ELR (cell line): ENCODE measurements around the gene GJB2.

Experiments used
- DNase-seq: peaks from one replicate; pipeline ENCODE4 v3.0.0-alpha.2; 2015; ENCODE audit warnings: low read depth

GJB2 gene

DNA sequence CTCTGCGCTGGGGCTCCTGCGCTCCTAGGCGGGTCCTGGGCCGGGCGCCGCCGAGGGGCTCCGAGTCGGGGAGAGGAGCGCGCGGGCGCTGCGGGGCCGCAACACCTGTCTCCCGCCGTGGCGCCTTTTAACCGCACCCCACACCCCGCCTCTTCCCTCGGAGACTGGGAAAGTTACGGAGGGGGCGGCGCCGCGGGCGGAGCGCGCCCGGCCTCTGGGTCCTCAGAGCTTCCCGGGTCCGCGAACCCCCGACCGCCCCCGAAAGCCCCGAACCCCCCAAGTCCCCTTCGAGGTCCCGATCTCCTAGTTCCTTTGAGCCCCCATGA lies at the start of gene GJB2:
GJB2 (minus strand) TSS at position 103 of the 326 bp plus-strand sequence. CDS start 3,357 bp downstream, outside the sequence.
- DNase-seq = peak; percentile 27

DNA sequence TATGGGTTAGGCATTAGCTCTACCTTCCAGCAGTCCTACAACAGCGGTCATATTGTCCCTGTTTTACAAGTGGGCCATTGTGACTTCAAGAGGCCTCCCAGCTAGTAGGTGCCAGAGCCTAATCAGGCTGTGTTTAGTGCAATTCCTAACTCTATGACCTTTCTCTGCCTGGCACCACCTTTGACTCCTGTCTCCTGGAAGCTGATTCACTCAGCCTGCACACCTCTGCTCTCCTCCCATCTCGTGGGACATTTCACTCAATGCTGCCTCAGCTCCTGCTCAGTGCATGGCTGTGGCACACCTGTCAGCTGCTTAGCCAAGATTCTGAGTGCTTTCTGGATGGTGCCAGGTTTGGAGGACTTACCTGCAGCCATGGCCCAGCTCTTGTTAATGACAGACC lies 48.9 kb upstream of the GJB2 start:
- no peak for DNase-seq

DNA sequence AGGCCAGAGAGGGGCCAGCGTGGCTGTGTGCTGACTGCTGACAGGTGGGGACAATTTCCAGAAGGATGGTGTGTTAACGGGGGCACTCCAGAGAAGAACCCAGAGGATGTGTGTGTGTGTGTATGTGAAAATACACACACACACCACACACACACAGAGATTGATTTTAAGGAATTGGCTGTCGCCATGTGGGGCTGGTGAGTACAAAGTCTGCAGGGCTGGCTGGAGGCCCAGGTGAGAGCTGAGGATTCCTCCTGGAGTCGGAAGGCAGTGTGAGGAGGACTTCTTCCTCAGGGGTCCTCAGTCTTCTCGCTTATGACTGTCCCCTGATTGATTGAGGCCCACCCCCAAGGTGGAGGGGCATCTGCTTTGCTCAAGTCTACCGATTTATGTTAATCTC lies 47.0 kb upstream of the GJB2 start:
- no peak for DNase-seq

DNA sequence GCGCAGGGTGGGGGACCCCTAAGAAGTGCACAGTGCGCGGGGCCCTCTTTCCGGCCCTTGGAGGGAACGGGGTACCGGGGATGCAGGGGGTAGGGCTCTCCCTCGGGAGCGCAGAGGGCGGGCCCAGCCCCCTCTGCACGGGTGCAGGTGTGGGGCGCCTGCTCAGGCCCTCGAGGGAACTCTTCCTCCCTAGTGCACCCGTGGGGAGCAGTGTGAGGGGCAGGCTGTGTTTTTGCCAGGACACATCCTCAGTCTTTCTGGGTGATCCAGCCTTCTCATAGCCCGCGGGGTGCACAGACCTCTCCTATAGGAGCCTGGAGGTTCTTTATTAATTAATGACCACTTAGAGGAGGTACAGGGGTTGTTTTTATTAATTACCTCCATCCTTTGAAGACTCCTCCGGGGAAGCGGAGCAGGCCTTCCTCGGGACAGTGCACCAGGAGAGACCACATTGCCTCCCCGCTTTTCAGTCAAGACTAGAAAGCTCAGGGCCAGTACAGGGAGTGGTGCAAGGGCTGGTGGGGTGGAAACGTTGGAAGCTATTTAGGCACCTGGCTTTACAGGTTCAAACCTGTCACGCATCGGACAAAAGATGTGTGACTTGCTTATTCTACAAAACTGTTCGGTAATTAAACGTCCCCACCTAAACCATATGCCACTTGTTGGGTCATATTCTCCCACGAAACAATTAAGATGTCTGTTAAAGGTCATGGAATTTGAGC lies 40.0 kb upstream of the GJB2 start:
- DNase-seq = no peak

DNA sequence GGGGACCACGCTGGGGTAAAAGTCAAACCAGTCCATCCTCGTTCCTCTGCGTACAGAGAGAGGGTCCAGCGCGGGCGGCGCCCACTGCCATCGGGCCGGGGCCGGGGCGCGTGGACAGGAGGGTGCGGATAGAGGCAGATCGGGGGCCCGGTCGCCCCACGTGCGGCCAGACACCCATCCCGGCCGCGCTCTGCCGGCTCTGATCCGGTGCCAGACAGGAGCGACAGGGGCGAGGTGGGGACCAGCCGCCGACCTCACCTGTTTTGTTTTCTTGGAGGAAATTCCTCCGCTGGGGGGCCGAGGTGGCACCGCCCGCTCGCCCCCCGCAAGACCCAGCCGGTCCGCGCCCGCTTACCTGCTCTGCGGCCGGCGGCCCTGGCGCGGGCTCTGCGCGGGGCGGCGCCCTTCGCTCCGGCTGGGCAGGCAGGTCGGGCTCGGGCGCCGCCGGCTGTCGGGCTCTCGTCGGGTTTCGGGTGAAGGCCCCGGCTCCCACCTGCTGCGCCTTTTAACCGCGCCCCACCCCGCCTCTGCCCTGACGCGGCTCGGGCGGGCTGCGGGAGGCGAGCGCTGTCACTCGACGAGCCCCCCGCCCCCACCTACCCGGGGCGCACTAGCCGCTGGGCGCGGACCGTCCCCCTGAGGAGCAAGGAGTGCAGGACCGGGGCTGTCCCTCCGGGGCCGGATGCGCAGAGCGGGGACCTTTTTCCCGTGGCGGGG lies 39.3 kb upstream of the GJB2 start, which contains the start of gene GJB6:
GJB6 (minus strand) TSS at position 481 of the 717 bp plus-strand sequence. CDS start 8,839 bp downstream, outside the sequence.
- no peak for DNase-seq

DNA sequence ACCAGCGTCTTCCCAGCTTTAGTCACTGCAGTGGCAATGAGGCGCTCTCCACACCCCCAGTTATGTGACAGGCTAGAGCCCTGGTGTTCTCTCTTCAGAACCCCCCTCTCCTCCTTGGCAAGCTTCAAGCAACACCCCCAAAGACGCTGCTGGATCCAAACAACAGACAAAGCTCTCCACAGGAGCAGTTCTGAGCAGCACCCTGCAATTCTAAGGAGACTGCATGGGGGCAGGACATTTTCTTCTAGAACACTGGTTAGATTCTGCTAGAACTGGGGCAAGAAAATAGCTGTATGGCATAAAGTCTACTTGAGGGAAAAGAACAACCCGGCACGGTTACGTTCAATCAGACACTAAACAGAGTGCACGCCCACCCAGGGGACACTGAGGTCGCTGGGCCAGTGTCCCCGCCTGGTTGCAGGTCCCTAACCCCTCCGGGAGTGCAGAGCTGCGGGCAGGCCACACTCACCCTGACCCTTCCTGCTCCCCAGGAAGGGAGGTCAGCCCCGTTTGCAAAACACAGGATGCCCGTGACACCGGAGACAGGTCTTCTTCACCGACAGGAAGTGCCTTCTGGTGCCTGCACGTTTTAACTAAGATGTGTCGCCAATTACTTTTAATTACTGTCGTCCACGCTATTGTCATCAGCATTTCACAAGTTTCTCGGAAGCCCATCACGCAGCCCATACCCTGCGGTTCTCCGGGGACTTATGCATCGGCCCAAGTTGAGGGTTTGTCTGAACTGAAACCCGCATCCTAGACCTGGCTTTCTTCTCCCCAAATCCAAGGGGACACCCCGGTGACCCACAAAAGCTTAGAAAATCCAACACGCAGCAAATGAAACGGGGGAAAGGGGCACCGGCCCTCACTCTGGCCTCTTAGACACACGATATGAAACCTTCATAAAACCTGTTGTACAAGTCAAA lies 38.4 kb upstream of the GJB2 start:
- peak; percentile 2 for DNase-seq

DNA sequence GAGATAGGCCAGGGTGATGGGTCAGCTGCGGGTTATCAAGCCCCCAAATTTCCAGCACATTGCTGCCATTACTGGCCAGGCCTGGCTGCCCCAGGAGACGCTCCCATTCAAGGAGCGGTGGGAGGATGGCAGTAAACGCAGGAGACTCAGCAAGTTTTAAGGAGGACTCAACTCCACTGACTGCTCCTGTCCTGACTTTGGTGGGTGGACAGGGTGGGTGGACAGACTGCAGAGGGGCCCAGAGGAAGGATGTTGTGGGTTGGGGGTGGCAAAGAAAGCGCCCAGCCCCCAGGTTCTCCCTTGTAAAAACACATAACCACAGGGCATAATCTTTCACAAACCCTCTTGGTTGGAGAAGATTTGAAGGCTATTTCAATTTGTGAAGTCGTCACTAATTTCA lies 35.0 kb upstream of the GJB2 start:
- DNase-seq = no peak

DNA sequence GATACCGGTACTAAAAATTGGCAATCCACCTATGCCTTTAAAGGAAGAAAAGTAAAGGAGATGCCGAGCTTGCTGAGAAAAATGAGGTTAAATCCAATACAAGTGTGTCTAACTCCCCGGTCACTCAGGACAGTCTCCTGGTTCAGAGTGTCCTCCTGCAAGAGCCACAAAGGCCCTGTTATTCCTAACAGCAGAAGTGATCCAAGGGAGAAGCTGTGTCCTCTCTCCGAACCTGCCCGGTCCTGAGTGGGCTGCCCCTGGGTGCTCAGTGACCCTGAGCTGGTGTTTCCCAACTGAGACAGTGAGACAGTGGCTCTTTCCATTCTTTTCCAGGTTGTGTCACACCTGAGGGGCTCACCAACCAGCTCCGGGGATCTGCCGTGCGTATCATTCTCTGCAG lies 34.5 kb upstream of the GJB2 start:
- no peak for DNase-seq

DNA sequence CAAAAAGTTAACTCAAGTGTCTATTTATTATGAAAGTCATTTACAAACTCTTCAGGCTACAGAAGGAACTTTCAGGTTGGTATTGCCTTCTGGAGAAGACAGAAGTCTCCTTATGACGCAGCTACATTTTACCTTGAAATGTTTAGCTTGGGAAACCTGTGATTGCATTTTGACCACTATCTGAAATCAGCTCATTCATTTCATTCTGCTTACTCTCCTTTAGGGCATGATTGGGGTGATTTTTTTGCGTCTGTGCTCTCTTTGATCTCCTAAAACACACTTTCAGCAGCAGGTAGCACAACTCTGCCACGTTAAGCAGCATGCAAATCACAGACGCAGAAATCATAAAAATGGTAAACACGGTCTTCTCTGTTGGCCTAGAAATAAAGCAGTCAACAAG lies 29.8 kb upstream of the GJB2 start:
- no peak for DNase-seq

DNA sequence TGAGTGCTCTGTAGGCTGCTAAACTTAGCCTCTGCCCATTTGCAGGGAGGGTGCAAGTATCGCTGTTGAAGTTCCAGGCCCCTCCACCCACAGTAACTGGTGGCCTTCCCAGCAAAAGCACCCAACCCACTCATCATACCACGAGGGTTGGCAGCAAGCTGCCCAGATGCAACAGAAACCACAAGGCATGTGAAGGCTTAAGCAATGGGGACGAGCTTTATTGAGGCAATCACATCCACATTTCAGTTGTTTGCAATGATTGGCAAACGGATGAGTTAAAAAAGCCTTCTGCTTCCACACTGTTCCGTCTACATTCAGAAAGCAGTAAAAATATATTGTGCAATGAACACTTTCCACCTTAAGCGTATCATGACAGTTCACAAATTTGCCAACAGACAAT lies 29.0 kb upstream of the GJB2 start:
- DNase-seq = no peak

DNA sequence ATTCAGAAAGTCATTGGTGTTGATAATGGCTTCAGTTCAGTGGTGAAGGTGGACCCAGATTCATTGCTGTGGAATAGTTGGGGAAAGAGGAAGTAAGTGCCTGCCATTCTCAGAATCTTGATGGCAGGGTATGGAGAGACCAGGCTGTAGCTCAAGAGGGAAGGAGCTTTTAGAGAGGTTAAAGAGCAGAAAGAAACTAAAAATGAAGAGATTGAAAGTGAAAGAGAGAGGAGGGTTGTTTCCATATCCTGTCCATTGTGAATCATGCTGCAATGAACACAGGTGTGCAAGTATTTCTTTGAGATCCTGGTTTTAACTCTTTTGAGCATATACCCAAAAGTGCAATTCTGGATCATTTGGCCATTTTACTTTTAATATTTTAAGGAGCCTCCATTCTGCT lies 26.8 kb upstream of the GJB2 start:
- DNase-seq = no peak

DNA sequence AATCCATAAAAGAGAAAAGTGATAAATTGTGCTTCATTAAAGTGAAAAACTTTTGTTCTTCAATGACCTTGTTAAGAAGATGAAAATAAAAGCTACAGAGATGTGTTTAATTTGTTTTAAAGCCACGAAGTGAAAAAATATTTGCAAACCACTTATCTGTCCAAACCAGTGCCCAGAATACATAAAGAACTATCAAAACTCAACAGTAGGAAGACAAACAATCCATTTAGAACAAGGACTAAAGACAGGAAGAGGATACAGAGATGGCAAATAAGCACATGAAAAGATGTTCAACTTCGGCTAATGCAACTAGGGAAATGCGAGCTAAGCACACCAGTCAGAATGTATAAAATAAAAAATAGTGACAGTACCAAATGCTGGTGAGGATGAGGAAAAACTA lies 24.4 kb upstream of the GJB2 start:
- DNase-seq = no peak

DNA sequence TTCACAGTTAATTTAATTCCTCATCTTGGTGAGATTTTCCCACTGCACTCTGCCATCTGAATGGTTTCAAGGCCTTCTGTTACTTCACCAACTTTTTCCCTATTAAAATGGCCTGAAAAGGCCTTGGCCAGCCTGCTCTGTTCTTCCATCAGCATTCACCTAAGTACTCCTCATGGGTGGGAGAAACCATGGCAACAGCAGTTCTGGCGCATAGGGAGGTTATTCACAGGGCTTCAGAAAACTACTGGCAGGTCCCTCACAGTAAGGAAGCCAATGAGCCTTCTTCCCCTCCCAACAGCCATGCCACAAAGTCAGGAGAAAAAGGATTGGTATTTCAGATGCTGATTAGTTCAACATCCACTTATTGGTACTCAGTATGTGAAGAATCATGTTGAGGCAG lies 17.2 kb upstream of the GJB2 start:
- DNase-seq = no peak

DNA sequence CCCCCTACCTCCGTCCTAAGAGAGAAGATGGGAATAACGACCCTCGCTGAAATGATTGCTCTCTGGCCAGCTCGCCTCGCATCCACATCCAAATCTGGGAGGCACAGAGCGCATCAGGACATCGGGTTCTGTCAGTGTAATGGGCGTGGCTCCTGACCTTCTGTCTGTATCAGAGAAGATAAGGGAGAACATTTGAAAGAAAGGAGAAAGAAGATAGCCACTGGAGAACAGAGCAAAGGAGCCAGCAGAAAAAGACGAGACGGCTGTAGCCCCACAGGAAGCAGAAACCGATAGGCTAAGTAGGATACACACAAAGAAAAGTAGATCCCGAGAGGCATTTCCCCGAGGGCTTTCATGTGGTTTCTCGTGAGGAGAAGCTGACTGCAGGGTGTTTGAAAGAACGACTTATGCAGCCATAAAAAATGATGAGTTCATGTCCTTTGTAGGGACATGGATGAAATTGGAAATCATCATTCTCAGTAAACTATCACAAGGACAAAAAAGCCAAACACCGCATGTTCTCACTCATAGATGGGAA lies 14.0 kb upstream of the GJB2 start:
- no peak for DNase-seq

DNA sequence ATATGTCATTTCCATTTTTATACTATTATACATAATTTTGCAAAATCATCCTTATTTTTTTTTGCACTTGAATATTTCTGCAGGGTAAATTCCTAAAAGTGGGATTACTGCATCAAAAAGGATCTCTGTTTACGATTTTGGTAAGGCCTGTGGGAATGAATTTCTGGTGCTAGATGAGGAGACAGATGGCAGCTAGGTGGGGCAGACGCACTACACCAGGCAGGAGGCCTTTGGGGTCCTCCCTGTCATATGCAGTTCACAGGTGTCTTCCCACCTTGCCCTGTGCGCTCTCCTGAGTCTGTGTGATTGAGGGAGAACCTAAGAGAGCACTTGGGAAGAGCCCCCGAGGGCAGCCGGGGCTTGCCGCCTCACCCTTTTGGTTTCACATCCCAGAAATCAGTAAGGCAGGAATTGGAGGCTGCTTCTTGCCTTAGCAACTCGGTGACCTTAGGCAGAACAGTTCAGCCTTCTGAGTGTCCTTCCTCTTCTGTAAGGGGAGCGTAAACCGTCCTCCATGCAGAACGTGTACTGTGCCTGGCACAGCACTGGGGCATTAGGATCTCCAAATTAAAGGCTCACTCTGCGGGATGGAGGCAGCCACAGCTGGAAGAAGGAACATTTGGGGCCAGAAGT lies 13.4 kb upstream of the GJB2 start:
- no peak for DNase-seq

DNA sequence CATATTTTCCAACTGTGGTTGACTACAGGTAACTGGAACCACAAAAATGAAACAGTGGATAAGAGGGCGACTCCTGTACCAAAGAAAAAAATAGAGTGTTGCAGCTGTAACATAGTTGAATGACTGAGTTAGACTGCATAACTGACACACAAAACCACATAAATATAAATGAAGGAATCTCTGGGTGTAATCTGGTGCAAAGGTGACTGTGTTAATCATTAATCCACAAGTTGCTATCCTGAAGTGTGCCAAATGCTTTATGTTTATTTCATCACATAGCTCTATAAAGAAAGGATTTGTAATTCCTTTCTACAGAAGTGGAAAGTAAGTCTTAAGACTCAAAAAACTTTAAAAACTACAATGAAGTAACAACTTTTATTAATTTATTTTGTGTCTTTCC lies 6.0 kb upstream of the GJB2 start:
- DNase-seq = no peak

DNA sequence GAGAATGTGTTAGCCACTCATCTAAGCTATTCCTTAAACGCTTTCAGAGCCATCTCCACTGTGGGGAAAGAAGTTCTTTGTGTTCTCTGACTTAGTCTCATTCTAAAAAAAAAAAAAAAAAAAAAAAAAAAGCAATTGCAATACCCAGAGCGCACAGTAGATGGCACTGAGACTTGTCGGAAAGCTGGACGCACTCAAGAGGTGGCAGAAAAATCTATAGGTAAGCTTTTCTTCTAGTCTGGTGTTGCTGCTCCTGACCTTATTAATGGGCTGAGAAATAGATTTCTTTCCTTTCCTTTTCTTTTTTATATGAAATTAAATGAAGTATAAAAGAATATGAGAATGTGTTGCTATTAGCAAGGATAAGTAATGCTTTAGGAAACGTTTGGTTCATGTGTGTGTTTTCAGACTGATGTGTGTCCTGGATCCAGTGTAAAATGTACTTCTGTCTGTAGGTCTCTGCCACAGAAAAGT lies 4.7 kb upstream of the GJB2 start:
- peak; percentile 59 for DNase-seq

DNA sequence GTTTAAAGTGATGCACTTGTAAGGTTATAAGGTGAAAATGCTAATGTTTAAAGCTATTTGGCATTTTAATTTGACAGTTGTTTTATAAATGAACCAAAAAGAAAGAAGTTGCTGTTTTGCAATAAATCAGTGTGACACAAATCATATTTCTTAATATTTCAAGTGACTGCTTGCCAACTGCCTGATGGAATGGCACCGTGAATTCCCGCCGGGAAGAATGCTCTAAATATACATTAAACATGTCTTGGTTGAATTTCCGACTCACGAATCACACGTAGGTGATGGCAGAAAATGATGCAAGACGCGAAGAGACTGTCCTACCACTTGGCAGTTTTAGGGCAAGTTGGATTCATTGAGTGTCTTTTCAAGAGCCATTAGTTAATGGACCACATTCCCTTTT lies 3.1 kb upstream of the GJB2 start:
- DNase-seq = no peak

DNA sequence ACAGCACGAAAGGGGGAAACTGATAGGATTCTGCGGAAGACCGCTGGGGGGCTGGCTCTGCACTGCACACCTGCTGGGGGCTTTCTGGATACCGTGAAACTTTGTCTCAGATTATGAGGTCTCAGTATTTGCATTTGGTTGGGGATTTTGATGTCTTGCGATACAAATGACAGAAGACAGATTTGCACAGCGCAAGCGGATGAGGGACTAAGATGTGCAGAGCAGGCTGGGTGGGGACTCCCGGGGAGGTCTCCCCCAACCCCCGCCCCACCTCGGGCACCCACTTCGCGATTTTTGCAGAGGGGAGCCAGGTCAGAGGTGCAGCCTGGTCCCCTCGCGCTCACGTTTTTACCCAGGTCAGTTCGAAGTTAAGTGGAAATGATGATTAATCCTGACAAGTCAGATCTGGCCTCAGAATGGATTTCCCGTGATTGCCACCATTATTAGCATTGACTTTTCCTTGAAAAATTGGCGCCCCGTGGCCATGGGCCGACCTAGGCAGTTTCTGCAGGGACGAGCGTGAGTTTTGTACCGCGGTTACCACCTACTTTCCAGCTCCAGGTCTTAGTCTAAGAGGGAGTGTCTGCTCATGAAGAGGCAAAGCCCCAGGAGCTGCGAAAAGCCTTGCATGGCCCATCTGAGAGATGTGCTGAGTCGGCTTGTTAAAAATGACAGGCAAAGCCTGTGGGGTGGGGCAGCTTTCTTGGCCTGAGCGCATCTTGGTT lies 1.3 kb upstream of the GJB2 start:
- no peak for DNase-seq

DNA sequence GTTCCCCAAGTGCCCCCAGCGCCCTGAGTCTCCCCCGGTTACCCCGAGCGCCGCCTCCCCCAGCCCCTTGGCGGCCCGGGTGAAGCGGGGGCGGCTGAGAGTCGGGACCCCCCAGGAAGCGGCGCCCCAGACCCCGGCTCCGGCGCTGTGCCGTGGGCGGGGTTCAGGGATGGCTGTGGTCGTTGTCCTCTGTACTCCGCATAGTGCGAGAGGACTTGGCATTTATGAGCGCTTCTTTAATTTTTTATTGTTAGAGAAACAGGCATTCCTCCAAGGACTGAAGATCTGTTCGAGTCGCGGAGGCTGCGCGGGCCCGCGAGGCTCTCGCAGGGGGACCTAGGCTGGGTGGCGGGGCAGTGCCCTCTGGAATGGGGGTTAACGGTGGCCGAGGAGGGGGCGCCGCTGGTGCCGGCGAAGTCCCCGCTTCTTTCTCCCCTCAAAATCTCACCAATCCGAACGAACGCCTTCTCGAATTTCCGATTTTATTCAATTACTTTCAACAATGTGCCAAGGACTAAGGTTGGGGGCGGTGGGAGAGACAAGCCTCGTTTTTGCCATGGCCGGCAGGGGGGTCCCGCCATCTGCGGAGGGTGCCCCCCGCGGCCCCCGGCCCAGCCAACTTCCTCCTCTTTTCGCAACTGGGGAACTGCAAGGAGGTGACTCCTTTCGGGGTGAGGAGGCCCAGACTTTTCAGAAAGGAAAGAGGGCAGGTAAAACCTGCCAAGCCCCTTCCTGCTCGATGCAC lies 596 bp upstream of the GJB2 start:
- peak; percentile 29 for DNase-seq
